GM10266 (cell line): ENCODE measurements around the gene OR5H2.

Source experiments
- DNase-seq: peaks from one replicate; pipeline ENCODE4 v3.0.0; 2012; ENCODE audit errors: extremely low spot score
- TF ChIP-seq, protein P1 (sequence below): IDR thresholded peaks from 2 replicates; pipeline ENCODE4 v1.5.1; 2012; ENCODE audit warnings: mild to moderate bottlenecking, low read depth; ENCODE audit not compliant: control insufficient read depth, insufficient read depth; ENCODE audit errors: missing control alignments

The OR5H2 gene

DNA sequence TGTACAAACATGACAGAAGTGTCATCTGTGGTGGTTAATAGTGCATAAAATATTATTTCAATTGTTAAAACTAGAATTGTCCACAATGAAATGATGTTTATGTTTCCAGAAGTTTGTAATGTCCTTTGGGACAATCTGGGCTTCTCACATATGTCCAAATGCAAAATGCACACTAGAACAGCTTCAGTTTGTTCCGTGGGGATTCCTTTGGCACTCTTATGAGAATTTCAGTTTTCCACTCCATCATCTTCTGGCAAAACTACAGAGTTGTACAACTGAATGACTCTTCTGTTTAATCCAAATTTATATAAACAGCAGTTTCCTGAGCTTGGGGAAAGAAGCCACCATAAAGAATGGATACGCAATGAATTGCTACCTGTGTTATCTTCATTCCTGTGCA is 20.3 kb upstream of the OR5H2 start:
- DNase-seq = no peak
- TF ChIP-seq, protein P1, sequence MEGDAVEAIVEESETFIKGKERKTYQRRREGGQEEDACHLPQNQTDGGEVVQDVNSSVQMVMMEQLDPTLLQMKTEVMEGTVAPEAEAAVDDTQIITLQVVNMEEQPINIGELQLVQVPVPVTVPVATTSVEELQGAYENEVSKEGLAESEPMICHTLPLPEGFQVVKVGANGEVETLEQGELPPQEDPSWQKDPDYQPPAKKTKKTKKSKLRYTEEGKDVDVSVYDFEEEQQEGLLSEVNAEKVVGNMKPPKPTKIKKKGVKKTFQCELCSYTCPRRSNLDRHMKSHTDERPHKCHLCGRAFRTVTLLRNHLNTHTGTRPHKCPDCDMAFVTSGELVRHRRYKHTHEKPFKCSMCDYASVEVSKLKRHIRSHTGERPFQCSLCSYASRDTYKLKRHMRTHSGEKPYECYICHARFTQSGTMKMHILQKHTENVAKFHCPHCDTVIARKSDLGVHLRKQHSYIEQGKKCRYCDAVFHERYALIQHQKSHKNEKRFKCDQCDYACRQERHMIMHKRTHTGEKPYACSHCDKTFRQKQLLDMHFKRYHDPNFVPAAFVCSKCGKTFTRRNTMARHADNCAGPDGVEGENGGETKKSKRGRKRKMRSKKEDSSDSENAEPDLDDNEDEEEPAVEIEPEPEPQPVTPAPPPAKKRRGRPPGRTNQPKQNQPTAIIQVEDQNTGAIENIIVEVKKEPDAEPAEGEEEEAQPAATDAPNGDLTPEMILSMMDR = no peak

DNA sequence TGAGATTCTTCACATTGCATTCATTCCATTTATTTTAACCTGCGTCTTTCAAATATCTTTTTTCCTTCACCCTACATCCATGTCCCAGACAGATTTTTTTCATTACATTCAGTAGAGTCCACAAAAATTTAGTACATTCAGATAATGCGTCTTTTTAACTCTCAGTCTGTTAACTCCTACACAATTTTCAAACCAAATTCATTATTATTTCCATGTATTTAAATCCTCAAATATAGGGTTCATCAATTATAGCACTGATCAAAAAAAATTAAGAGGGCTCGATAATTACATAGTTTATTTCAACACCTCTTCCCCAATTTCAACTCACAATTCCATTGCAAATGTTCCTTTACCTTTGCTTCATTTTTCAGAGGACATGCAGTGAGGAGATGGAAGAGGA is 18.4 kb upstream of the OR5H2 start, which contains the start of gene OR5H6:
Gene OR5H6, plus strand, starts transcription at position 301 of the 400 bp plus-strand sequence. Its CDS starts 89 bp downstream, at position 390.
- DNase-seq = no peak
- TF ChIP-seq, protein P1 = no peak

DNA sequence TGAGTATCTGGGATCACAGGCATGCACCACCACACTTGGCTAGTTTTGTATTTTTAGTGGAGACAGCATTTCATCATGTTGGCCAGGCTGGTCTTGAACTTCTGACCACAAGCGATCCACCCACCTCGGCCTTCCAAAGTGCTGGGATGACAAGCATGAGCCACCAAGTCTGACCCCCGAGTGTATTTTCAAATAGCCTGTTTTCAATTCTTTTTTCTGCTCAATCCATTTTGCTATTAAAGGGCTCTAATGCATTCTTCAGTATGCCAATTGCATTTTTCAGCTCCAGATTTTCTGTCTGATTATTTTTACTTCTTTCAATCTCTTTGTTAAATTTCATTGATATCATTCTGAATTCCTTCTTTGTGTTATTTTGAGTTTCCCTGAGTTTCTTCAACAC is 12.5 kb upstream of the OR5H2 start:
- TF ChIP-seq, protein P1 = no peak
- DNase-seq = no peak

DNA sequence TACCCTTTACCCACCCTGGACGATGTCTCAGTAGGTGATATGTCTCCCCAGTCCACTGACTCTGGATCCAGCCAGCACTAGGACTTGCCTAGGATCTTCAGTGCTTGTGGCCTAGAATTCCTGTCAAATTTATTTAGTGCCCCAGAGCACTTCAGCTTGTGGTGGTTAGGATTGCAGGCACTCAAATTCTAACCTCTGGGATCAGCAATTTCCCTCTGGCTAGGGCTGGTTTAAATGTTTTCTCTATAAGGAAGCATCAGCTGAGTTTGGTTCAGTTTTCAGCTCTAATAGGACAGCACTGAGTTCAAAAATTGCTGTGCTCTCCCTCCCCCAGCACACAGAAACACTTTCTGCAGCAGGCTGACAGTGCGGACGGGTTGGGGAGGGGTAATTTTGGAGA is 10.2 kb upstream of the OR5H2 start:
- TF ChIP-seq, protein P1 = no peak
- no peak for DNase-seq

DNA sequence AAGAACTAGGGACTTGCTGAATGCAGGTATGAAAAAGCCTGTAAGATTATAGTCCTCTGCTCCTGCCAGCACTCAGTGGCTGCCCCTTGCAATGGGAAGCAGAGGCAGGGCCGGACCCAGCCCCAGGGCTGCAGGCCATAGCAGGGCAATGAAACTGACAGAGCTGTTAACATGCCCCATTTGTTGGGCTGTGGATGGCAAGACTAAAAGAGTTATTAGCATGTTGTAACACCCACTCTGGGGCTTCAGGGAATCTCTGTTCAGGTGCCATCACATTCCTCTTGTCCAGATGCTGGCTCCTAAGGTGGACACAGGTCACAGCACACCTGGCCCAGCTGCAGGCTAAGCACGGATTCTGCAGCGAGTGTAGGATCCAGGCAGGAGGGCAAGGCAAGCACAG is 7.4 kb upstream of the OR5H2 start:
- TF ChIP-seq, protein P1 = no peak
- no peak for DNase-seq

DNA sequence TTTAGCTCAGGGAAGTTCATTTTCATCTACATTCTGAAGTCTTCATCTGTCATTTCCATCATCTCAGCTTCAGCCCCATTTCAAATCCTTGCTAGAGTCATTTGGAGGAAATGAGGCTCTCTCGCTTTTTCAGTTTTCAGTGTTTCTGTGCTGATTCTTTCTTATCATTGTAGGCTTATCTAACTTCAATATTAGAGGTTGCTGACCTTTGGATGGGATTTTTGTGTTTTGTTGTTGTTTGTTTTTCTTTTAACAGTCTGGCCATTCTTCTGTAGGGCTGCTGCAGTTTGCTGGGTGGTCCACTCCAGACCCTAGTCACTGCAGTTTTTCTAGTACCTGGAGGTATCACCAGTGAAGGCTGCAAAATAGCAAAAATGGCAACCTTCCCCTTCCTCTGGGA is 8.6 kb downstream of the OR5H2 start:
- DNase-seq = no peak
- TF ChIP-seq, protein P1 = no peak

DNA sequence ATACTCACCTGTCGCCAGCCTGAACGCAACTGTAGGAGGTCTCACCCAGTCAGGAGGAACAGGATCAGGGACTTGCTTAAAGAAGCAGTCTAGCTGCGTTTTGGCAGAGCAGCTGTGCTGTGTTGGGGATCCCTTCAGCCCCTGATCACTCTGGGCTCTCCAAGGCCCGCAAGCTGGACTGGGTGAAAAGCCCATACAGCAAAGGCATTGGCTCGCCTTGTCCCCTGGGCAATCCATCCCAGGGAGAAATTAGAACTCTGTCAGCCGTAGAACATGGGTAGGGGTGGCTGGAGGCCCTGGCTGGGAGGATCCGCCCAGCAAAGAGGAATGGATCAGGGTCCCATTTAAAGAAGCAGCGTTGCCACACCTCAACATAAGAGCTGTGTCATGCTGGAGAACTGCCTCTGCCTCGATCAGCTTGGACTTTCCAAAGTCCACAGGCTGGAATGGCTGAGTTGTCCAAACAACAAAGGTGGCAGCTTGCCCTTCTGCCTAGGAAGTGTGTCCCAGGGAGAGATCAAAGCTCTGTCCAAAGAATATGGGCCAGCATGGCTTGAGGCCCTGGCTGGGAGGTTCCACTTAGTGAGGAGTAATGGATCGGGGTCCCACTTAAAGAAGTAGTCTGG is 9.1 kb downstream of the OR5H2 start:
- TF ChIP-seq, protein P1 = no peak
- DNase-seq = no peak
